ENCODE data around the gene USP5. TPM values are rescaled to one million over a fixed set of nuclear protein-coding genes. Genes with fewer than 3 reads are reported as not detected.

The USP5 gene
- total and polyA plus RNA-seq, 2 donors (not counting 1 experiment from before 2014, with no cell fraction given), result 35.1 to 59.7 TPM

- DNase-seq, result no peak
- Mint-ChIP-seq H3K4me3 (peak overlapping the region; percentile 67), H3K4me1 (peaks cover 25% of the 10 kb centered on the region), H3K27me3 (no peaks in the 10 kb centered on the region), H3K9me3 (ENCODE audit: insufficient read depth) (no peaks in the 10 kb centered on the region), H3K27ac (peak overlapping the region; percentile 55)
- Histone ChIP-seq H3K27ac (ENCODE audit: low read length in 2 of 2) (no peak overlapping the region), H4K20me1 (ENCODE audit: control insufficient read depth, insufficient read depth, low read length, poor library complexity, severe bottlenecking) (no peaks in the 10 kb centered on the region), H3K4me1 (ENCODE audit: control insufficient read depth in 2 of 2, insufficient read depth in 2 of 2, low read length in 2 of 2) (peaks cover 11 to 19% of the 10 kb centered on the region in 2 donors), H3K79me2 (ENCODE audit: control insufficient read depth, insufficient read depth, low read length) (no peaks in the 10 kb centered on the region), H3K4me2 (replicated peaks; ENCODE audit: low read depth, low read length, poor library complexity, severe bottlenecking) (peak overlapping the region; percentile 92), H3K9ac (ENCODE audit: low read length) (no peak overlapping the region), H2AFZ (ENCODE audit: insufficient read depth, low read depth, low read length, poor library complexity, severe bottlenecking) (no peak overlapping the region), H3K36me3 (replicated peaks in 1 of 2; ENCODE audit: control extremely low read depth in 1 of 2, control insufficient read depth in 1 of 2, extremely low read depth in 1 of 2, insufficient read depth in 2 of 2, low read length in 1 of 2) (peaks cover 0 to 4% of the 10 kb centered on the region in 2 experiments), H3K27me3 (replicated peaks in 1 of 4; ENCODE audit: control extremely low read depth in 1 of 4, control insufficient read depth in 3 of 4, insufficient read depth in 4 of 4, low read length in 3 of 4) (peaks cover 0 to 10% (median 1%) of the 10 kb centered on the region in 4 experiments), H3K9me3 (ENCODE audit: control extremely low read depth in 1 of 3, control insufficient read depth in 2 of 3, insufficient read depth in 1 of 3, low read length in 2 of 3) (peaks cover 0 to 3% (median 0%) of the 10 kb centered on the region in 3 donors), H3K4me3 (ENCODE audit: control extremely low read depth in 1 of 5, extremely low read depth in 1 of 5, insufficient read depth in 1 of 5, low read depth in 2 of 5, low read length in 4 of 5) (no peak overlapping the region)
- WGBS (ENCODE audit: insufficient coverage), result 96% methylated on average over 11 of the region's 14 CpGs
- ChIA-PET CTCF (interaction anchor here (1.0 to 1.8 kb wide), 3 partner anchors 25 to 46 kb away, joined by 3 to 4 read pairs (median 4); partner anchors contain the start of gene SPSB2), POLR2A (no interaction called here)
- TF ChIP-seq EZH2 (IDR thresholded peaks at IDR 0.05; ENCODE audit: borderline replicate concordance, insufficient read depth, low read depth, low read length, poor library complexity, severe bottlenecking), result no peak
- TF ChIP-seq CTCF (IDR thresholded peaks at IDR 0.05), result no peak
- ATAC-seq (ENCODE audit: low read depth), result no peak
- intact Hi-C loops (cut with micrococcal nuclease), result no loop called here
These were observed 63.9 kb downstream of the USP5 start for GRCh38 chr12:6915789-6916285.

Other genes with a start within 250 kb of the USP5 start
- gene CHD4, start 244.8 kb upstream of the USP5 start, total RNA-seq, result 287 and 327 TPM in 2 replicates
- gene CHD4, start 244.8 kb upstream of the USP5 start, polyA plus RNA-seq, result 101 and 181 TPM in 2 replicates
- 59.6 and 60.4 TPM in 2 replicates for gene LPAR5, start 216.2 kb upstream of the USP5 start, total RNA-seq
- 13.6 and 29.0 TPM in 2 replicates for gene LPAR5, start 216.2 kb upstream of the USP5 start, polyA plus RNA-seq
- gene ACRBP, start 204.7 kb upstream of the USP5 start, total RNA-seq, result 11.9 and 12.3 TPM in 2 replicates
- 10.7 and 12.2 TPM in 2 replicates for gene ACRBP, start 204.7 kb upstream of the USP5 start, polyA plus RNA-seq
- 81.1 TPM in 2 replicates for gene ING4, start 189.0 kb upstream of the USP5 start, total RNA-seq
- 87.7 and 110 TPM in 2 replicates for gene ING4, start 189.0 kb upstream of the USP5 start, polyA plus RNA-seq
- gene ZNF384, start 162.8 kb upstream of the USP5 start, total RNA-seq, result 108 and 115 TPM in 2 replicates
- gene ZNF384, start 162.8 kb upstream of the USP5 start, polyA plus RNA-seq, result 64.8 and 83.4 TPM in 2 replicates
- 0.51 and 0.54 TPM in 2 replicates for gene PIANP, start 151.3 kb upstream of the USP5 start, total RNA-seq
- 0.23 and 0.24 TPM in 2 replicates for gene PIANP, start 151.3 kb upstream of the USP5 start, polyA plus RNA-seq
- gene COPS7A, start 128.1 kb upstream of the USP5 start, total RNA-seq, result 28.3 and 29.4 TPM in 2 replicates
- 42.3 and 46.0 TPM in 2 replicates for gene COPS7A, start 128.1 kb upstream of the USP5 start, polyA plus RNA-seq
- 97.2 and 106 TPM in 2 replicates for gene MLF2, start 99.0 kb upstream of the USP5 start, total RNA-seq
- 190 and 205 TPM in 2 replicates for gene MLF2, start 99.0 kb upstream of the USP5 start, polyA plus RNA-seq
- 2.1 and 3.4 TPM in 2 replicates for gene PTMS, start 85.8 kb upstream of the USP5 start, total RNA-seq
- gene PTMS, start 85.8 kb upstream of the USP5 start, polyA plus RNA-seq, result 1.0 and 2.2 TPM in 2 replicates
- not detected in 2 replicates for gene LAG3, start 79.6 kb upstream of the USP5 start, total RNA-seq
- not detected in 2 replicates for gene LAG3, start 79.6 kb upstream of the USP5 start, polyA plus RNA-seq
- gene CD4, start 62.6 kb upstream of the USP5 start, total RNA-seq, result 0.49 TPM in 2 replicates
- gene CD4, start 62.6 kb upstream of the USP5 start, polyA plus RNA-seq, result 2.1 and 2.2 TPM in 2 replicates
- gene GPR162, start 30.3 kb upstream of the USP5 start, total RNA-seq, result not detected in 2 replicates
- gene GPR162, start 30.3 kb upstream of the USP5 start, polyA plus RNA-seq, result 0.50 and 0.54 TPM in 2 replicates
- 0.22 TPM in 1 of 2 replicates, not detected in the other for gene P3H3, start 23.7 kb upstream of the USP5 start, total RNA-seq
- 0.09 and 0.85 TPM in 2 replicates for gene P3H3, start 23.7 kb upstream of the USP5 start, polyA plus RNA-seq
- gene GNB3, start 11.2 kb upstream of the USP5 start, total RNA-seq, result 0.27 and 0.49 TPM in 2 replicates
- gene GNB3, start 11.2 kb upstream of the USP5 start, polyA plus RNA-seq, result 0.27 and 0.71 TPM in 2 replicates
- gene CDCA3, start 864 bp upstream of the USP5 start, total RNA-seq, result 1.6 and 1.8 TPM in 2 replicates
- 2.0 and 2.3 TPM in 2 replicates for gene CDCA3, start 864 bp upstream of the USP5 start, polyA plus RNA-seq
- 178 and 181 TPM in 2 replicates for gene TPI1, start 15.4 kb downstream of the USP5 start, total RNA-seq
- 107 and 187 TPM in 2 replicates for gene TPI1, start 15.4 kb downstream of the USP5 start, polyA plus RNA-seq
- gene SPSB2, start 21.2 kb downstream of the USP5 start, total RNA-seq, result 13.5 and 16.0 TPM in 2 replicates
- gene SPSB2, start 21.2 kb downstream of the USP5 start, polyA plus RNA-seq, result 6.4 and 9.4 TPM in 2 replicates
- gene LRRC23, start 52.7 kb downstream of the USP5 start, total RNA-seq, result 14.4 and 15.5 TPM in 2 replicates
- 5.3 and 7.0 TPM in 2 replicates for gene LRRC23, start 52.7 kb downstream of the USP5 start, polyA plus RNA-seq
- 55.3 and 59.7 TPM in 2 replicates for gene ENO2, start 62.4 kb downstream of the USP5 start, total RNA-seq
- 32.9 and 42.5 TPM in 2 replicates for gene ENO2, start 62.4 kb downstream of the USP5 start, polyA plus RNA-seq
- 49.5 and 50.8 TPM in 2 replicates for gene ATN1, start 75.8 kb downstream of the USP5 start, total RNA-seq
- gene ATN1, start 75.8 kb downstream of the USP5 start, polyA plus RNA-seq, result 21.0 and 22.2 TPM in 2 replicates
- not detected in 2 replicates for gene RNU7-1, start 91.7 kb downstream of the USP5 start, total RNA-seq
- not detected in 2 replicates for gene RNU7-1, start 91.7 kb downstream of the USP5 start, polyA plus RNA-seq
- 90.9 and 95.0 TPM in 2 replicates for gene C12orf57, start 91.9 kb downstream of the USP5 start, total RNA-seq
- 430 and 460 TPM in 2 replicates for gene C12orf57, start 91.9 kb downstream of the USP5 start, polyA plus RNA-seq
- gene PTPN6, start 99.2 kb downstream of the USP5 start, total RNA-seq, result 311 and 312 TPM in 2 replicates
- 674 and 874 TPM in 2 replicates for gene PTPN6, start 99.2 kb downstream of the USP5 start, polyA plus RNA-seq
- gene PHB2, start 118.5 kb downstream of the USP5 start, total RNA-seq, result 158 and 171 TPM in 2 replicates
- 199 and 269 TPM in 2 replicates for gene PHB2, start 118.5 kb downstream of the USP5 start, polyA plus RNA-seq
- 65.1 and 67.0 TPM in 2 replicates for gene EMG1, start 118.8 kb downstream of the USP5 start, total RNA-seq
- gene EMG1, start 118.8 kb downstream of the USP5 start, polyA plus RNA-seq, result 16.5 and 25.5 TPM in 2 replicates
- 26.2 and 26.3 TPM in 2 replicates for gene LPCAT3, start 166.3 kb downstream of the USP5 start, total RNA-seq
- gene LPCAT3, start 166.3 kb downstream of the USP5 start, polyA plus RNA-seq, result 14.7 and 17.6 TPM in 2 replicates
- gene C1S, start 208.6 kb downstream of the USP5 start, total RNA-seq, result 0.64 and 0.78 TPM in 2 replicates
- 0.21 and 2.3 TPM in 2 replicates for gene C1S, start 208.6 kb downstream of the USP5 start, polyA plus RNA-seq
- gene C1R, start 240.3 kb downstream of the USP5 start, total RNA-seq, result 1.2 and 2.0 TPM in 2 replicates
- gene C1R, start 240.3 kb downstream of the USP5 start, polyA plus RNA-seq, result 1.5 and 3.1 TPM in 2 replicates

Data from B cell (primary cell).